ENCODE measurements around the gene OGDHL. TPM values are rescaled to one million over a fixed set of nuclear protein-coding genes. Genes with fewer than 3 reads are reported as not detected.

OGDHL gene
- total RNA-seq, 2 donors from 2014 or later, result 2.6 to 4.3 TPM

DNA sequence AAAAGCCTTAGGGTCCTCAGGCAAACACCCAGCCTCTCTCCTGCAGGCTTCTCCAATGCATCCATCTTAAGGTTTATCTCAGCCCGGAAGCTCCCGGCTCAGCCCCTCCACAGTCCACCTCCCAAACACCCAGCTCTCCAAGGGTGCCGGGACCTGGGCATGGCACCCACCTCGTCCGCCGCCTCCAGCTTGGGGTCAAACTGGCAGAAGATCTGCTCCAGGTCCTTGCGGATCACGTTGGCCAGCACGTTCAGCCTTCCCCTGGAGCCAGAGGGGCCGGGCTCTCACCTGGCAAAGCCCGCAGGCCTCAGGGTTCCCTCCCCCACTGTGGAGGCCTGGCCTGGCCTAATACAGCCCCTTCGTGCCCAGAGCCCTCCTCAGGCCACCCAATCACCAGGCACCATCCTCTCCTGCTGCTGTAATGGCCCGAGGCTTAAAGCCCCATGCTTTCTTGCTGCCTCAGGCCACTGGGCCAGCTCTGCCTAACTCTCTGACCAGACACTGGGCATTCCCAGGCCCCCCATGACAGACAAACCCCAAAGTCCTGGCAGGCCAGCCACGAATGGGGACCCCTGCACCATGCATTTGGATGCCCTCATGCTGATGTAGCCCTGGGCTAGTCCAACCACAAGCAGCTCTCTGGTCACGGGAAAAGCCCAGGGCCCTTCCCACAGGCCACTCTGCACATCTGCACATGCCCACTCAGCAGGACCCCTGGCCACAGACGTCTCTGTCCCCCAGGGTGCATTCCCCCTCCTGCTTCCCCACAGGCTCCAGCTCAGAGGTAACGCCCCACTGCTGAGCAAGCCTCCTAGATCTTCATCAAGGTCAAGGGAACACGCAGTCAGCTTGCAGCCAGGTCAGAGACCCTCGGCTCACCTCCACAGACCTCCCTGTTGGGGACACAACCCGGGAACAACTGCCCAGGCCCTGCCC lies 12.3 kb downstream of the OGDHL start:
- no peak overlapping the region for H3K4me3 ChIP-seq
- intact Hi-C loops (cut with DNase I), result no loop called here
- no peaks in the 10 kb centered on the region for H3K36me3 ChIP-seq (replicated peaks in 1 of 2; ENCODE audit: insufficient read depth in 1 of 2, low read depth in 2 of 2)
- DNase-seq (no peak), ATAC-seq (no peak)
- no peak for TF ChIP-seq POLR2A (IDR thresholded peaks at IDR 0.05)
- TF ChIP-seq, protein P1, sequence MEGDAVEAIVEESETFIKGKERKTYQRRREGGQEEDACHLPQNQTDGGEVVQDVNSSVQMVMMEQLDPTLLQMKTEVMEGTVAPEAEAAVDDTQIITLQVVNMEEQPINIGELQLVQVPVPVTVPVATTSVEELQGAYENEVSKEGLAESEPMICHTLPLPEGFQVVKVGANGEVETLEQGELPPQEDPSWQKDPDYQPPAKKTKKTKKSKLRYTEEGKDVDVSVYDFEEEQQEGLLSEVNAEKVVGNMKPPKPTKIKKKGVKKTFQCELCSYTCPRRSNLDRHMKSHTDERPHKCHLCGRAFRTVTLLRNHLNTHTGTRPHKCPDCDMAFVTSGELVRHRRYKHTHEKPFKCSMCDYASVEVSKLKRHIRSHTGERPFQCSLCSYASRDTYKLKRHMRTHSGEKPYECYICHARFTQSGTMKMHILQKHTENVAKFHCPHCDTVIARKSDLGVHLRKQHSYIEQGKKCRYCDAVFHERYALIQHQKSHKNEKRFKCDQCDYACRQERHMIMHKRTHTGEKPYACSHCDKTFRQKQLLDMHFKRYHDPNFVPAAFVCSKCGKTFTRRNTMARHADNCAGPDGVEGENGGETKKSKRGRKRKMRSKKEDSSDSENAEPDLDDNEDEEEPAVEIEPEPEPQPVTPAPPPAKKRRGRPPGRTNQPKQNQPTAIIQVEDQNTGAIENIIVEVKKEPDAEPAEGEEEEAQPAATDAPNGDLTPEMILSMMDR (IDR thresholded peaks at IDR 0.05), result no peak
- no peak overlapping the region for H3K27ac ChIP-seq
- H3K4me1 ChIP-seq, result no peaks in the 10 kb centered on the region
- no peaks in the 10 kb centered on the region for H3K27me3 ChIP-seq
- 78 to 82% methylated on average over 13 to 20 of the region's 20 CpGs for WGBS, 2 donors
- H3K9me3 ChIP-seq, result no peaks in the 10 kb centered on the region

DNA sequence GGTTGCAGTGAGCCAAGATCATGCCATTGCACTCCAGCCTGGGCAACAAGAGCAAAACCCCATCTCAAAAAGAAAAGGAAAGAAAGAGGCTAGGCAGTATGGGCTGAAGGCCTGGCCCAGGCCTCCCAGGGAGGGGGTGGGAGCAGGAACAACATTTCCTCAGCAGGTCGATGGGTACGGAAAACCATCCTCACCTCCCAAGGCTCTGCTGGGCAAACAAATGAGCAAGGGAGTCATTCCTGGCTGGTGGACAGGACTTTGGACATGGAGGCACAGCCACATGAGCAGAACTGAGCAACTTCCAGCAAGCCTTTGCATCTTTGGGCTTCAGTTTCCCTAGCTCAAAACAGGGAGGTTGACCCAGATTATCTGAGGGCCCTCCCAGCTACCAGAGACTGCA lies 13.0 kb downstream of the OGDHL start:
- Histone ChIP-seq H3K27me3 (no peaks in the 10 kb centered on the region), H3K27ac (no peak overlapping the region), H3K4me1 (no peaks in the 10 kb centered on the region), H3K4me3 (no peak overlapping the region), H3K9me3 (no peaks in the 10 kb centered on the region), H3K36me3 (replicated peaks in 1 of 2; ENCODE audit: insufficient read depth in 1 of 2, low read depth in 2 of 2) (no peaks in the 10 kb centered on the region)
- TF ChIP-seq POLR2A (IDR thresholded peaks at IDR 0.05), result no peak
- TF ChIP-seq, protein P1 (IDR thresholded peaks at IDR 0.05), result no peak
- ATAC-seq (no peak), DNase-seq (no peak)
- 75 to 85% methylated on average over 2 of the region's 2 CpGs for WGBS, 2 donors
- intact Hi-C loops (cut with DNase I), result no loop called here

- no peak overlapping the region for H3K4me3 ChIP-seq
- H3K4me1 ChIP-seq, result no peaks in the 10 kb centered on the region
- no peak overlapping the region for H3K27ac ChIP-seq
- no peaks in the 10 kb centered on the region for H3K9me3 ChIP-seq
- ATAC-seq (no peak), DNase-seq (no peak)
- no peaks in the 10 kb centered on the region for H3K36me3 ChIP-seq (replicated peaks in 1 of 2; ENCODE audit: insufficient read depth in 1 of 2, low read depth in 2 of 2)
- WGBS, 2 donors, result 76 to 83% methylated on average over 10 of the region's 10 CpGs
- intact Hi-C loops (cut with DNase I), result no loop called here
- no peaks in the 10 kb centered on the region for H3K27me3 ChIP-seq
- TF ChIP-seq, protein P1 (IDR thresholded peaks at IDR 0.05), result no peak
- TF ChIP-seq POLR2A (IDR thresholded peaks at IDR 0.05), result no peak
These were observed 14.1 kb downstream of the OGDHL start for GRCh38 chr10:49748006-49748405.

DNA sequence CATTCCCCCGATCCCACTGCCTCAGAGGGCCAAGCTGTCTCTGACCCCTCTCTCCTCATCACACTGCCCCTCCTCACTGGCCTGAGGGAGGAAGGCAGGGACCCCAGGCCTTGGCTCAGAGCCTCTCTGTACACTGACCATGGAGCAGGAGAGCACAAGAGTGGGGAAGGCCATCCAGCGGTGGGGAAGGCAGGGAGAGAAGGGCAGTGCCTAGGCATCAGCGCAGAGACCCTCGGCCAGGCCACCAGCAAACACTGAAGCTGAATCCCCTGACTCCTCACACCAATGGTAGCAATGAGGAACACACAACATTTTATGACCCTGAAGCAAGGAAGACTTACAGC lies 14.8 kb downstream of the OGDHL start:
- DNase-seq (no peak), ATAC-seq (no peak)
- H3K9me3 ChIP-seq, result no peaks in the 10 kb centered on the region
- TF ChIP-seq, protein P1 (IDR thresholded peaks at IDR 0.05), result no peak
- TF ChIP-seq POLR2A (IDR thresholded peaks at IDR 0.05), result no peak
- 83 to 92% methylated on average over 4 of the region's 4 CpGs for WGBS, 2 donors
- no peak overlapping the region for H3K27ac ChIP-seq
- H3K36me3 ChIP-seq (replicated peaks in 1 of 2; ENCODE audit: insufficient read depth in 1 of 2, low read depth in 2 of 2), result no peaks in the 10 kb centered on the region
- intact Hi-C loops (cut with DNase I), result no loop called here
- no peak overlapping the region for H3K4me3 ChIP-seq
- no peaks in the 10 kb centered on the region for H3K4me1 ChIP-seq
- no peaks in the 10 kb centered on the region for H3K27me3 ChIP-seq
